Activated T-cell treated with anti-CD3 and anti-CD28 coated beads, Interleukin-2, amount 50 U/mL, for 4 hours (primary cell): ENCODE results near the gene METTL15. TPM values are rescaled to one million over a fixed set of nuclear protein-coding genes. Genes with fewer than 3 reads are reported as not detected.
"Not testable (repeated sequence)": the region's sequence is repeated elsewhere in the genome, so short reads cannot be mapped to it uniquely, and the experiment has no call there.

Experiments used
- ATAC-seq, 2 donors: fragments of 200-7000 bp; cut with Tn5 transposase; one replicate each; pipeline ENCODE4 v1.10.0; 2021
- DNase-seq: peaks from one replicate; pipeline ENCODE4 v3.0.0-alpha.2; 2020
- H3K27me3 Mint-ChIP-seq: one replicate; pipeline ENCODE4 v1.8.0; 2021; ENCODE audit warnings: low read depth, mixed read lengths
- H3K36me3 Mint-ChIP-seq: one replicate; pipeline ENCODE4 v1.8.0; 2022; ENCODE audit warnings: mixed read lengths; ENCODE audit not compliant: insufficient read depth
- H3K4me1 Mint-ChIP-seq: one replicate; pipeline ENCODE4 v1.8.0; 2021; ENCODE audit warnings: low read depth, mixed read lengths
- H3K4me3 Mint-ChIP-seq: one replicate; pipeline ENCODE4 v1.8.0; 2021; ENCODE audit warnings: mild to moderate bottlenecking, moderate library complexity, mixed read lengths
- H3K9me3 Mint-ChIP-seq: one replicate; pipeline ENCODE4 v1.8.0; 2021; ENCODE audit warnings: mixed read lengths
- total RNA-seq, 3 donors: library from RNA; stranded (reverse); gene quantifications; one replicate each; pipeline ENCODE4 v1.2.1, GENCODE V29; 2021

METTL15 gene
- total RNA-seq, 3 donors from 2014 or later, result 8.1 to 10.9 (median 10.2) TPM

DNA sequence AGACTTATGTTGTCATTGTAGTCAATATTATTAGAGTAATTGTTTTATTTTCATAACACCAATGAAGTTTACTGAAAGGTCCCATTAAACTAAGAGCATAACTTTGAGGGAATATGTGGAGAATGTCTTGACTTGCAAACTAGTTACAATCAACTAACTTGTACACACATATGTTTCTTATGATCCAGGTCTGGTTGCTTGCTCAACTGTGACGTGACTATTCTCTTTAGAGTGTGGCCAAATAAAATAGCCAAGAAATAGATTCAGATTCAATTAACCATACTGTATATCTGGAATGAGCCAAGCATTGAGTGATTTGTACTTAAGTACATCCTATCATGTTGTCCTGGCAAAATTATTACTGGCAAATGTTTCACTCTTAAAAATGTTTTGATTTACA lies 101.7 kb downstream of the METTL15 start:
- Mint-ChIP-seq H3K4me3 (no peak overlapping the region), H3K9me3 (no peaks in the 10 kb centered on the region), H3K4me1 (peaks cover 9% of the 10 kb centered on the region), H3K36me3 (peaks cover 29% of the 10 kb centered on the region), H3K27me3 (no peaks in the 10 kb centered on the region)
- DNase-seq (no peak), ATAC-seq (no peak)

DNA sequence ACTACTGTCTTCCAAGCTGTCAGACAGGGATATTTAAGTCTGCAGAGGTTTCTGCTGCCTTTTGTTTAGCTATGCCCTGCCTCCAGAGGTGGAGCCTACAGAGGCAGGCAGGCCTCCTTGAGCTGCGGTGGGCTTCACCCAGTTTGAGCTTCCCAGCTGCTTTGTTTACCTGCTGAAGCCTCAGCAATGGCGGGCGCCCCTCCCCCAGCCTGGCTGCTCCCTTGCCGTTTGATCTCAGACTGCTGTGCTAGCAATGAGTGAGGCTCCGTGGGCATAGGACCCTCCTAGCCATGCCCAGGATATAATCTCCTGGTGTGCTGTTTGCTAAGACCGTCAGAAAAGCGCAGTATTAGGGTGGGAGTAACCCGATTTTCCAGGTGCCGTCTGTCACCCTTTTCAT lies 113.9 kb downstream of the METTL15 start:
- not testable (repeated sequence) for H3K4me1 Mint-ChIP-seq, H3K9me3 Mint-ChIP-seq, H3K27me3 Mint-ChIP-seq, ATAC-seq, DNase-seq, H3K4me3 Mint-ChIP-seq
- H3K36me3 Mint-ChIP-seq, result peaks cover 24% of the 10 kb centered on the region

DNA sequence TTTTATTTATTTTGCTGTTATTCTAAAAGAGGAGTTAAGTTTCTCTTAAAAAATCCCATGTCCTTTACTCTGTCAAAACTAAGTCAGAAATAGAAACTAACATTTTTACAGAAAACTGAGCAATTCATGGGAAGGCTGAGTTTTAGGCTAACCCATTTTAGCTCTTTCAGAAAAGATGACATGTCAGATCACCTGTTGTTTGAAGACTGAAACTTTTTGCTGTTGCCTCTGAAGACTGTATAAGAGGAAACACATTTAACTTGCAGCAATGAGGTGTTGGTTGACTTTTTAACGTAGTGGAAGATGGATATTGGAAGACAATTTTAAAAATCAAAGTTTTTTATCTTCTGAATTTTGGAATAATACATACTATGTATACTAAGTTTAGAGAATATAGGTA lies 115.4 kb downstream of the METTL15 start:
- Mint-ChIP-seq H3K36me3 (peaks cover 20% of the 10 kb centered on the region), H3K9me3 (no peaks in the 10 kb centered on the region), H3K4me1 (peaks cover 2% of the 10 kb centered on the region), H3K4me3 (no peak overlapping the region), H3K27me3 (no peaks in the 10 kb centered on the region)
- DNase-seq (no peak), ATAC-seq (no peak)

DNA sequence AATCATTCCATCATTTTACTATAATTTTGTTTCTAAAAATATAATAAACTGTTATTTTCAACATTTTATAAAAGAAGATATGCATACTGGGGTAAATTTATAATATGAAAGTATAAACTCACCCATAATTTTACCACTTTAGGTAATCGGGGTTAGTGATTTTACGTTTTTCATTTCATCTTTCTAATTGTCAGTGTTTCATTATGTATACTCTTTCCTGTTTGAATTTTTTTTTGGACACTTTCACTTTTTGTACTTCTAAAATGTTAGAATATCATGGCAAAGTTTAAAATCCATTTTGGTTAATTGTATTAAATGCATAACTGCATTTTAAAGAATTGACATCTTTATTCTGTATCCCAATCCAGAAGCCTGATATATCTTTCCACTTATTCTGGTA lies 115.8 kb downstream of the METTL15 start:
- peaks cover 17% of the 10 kb centered on the region for H3K36me3 Mint-ChIP-seq

DNA sequence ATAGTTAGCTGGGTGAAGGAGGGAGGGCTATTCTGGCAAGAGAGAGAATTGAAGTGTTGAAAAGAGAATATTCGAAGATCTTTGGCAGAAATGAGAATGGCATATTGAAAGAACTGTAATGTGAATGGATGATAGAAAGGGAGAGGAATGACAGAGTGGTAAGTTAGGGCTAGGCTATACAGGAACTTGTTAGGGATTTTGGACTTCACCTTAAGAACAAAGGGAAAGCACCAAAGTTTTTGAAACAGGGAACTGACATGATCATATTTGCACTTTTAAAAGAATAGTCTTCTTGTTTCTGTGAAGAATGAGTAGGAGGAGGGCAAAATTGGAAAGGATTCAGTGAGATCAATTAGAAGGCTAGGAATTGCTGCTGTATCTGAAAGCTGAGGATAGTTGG lies 119.3 kb downstream of the METTL15 start:
- Mint-ChIP-seq H3K27me3 (no peaks in the 10 kb centered on the region), H3K36me3 (peaks cover 22% of the 10 kb centered on the region), H3K9me3 (no peaks in the 10 kb centered on the region), H3K4me1 (no peaks in the 10 kb centered on the region), H3K4me3 (no peak overlapping the region)
- no peak for DNase-seq
- ATAC-seq, result no peak

More for the DNA sequence above, 115.8 kb downstream of the METTL15 start:
- Mint-ChIP-seq H3K4me1 (peaks cover 2% of the 10 kb centered on the region), H3K4me3 (no peak overlapping the region), H3K9me3 (no peaks in the 10 kb centered on the region), H3K27me3 (no peaks in the 10 kb centered on the region)
- no peak for ATAC-seq
- DNase-seq, result no peak

DNA sequence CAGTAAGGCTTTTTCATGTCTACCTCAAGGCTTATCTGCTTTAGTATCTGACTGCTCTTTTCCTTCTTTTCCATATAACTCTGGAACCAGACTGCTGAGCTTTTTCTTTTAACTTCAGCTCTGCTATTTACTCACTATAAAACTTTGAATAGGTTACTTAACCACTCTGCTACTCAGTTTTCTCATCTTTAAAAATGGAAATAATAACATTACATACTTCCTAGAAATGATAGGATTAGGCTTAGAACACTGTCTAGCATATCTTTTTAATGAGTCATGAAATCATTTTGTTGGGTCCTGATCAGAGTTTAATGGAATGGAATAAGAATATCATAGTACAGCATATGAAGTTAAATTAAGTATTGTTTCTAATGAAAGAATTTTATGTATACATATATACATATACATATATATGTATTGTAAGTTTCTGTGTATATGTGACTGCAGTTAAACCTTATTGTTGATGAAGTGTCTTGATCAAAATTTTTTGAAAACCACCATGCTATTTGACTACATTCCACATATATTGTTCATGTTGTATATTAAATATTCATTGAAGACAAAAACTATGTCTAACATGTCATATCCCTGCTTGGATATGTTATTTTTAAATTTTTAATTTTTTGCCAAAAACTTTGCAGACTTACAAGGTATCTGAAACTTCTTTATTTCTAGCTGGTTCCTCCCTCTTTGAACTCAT lies 120.2 kb downstream of the METTL15 start:
- Mint-ChIP-seq H3K4me3 (no peak overlapping the region), H3K27me3 (no peaks in the 10 kb centered on the region), H3K36me3 (peaks cover 25% of the 10 kb centered on the region), H3K4me1 (no peaks in the 10 kb centered on the region), H3K9me3 (no peaks in the 10 kb centered on the region)
- ATAC-seq, result no peak
- DNase-seq, result no peak

DNA sequence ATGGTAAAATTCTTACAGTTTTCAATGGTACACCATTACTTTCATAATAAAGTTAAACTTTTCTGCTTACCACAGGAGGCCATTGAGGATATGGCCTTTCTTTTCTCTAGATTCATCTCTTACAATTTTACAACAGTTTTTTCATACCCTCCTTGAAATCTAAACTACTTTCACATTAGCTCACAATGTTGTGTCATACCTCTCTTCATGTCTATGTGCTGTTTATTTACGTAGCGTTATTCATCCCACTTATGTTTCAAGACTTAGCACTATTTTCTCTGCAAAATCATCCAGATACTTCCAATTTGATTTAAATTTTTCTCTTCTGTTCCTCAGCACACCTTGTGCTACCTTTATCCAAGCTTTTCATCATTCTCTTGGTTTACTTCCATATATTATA lies 123.3 kb downstream of the METTL15 start:
- Mint-ChIP-seq H3K4me3 (no peak overlapping the region), H3K4me1 (no peaks in the 10 kb centered on the region), H3K27me3 (no peaks in the 10 kb centered on the region), H3K36me3 (peaks cover 27% of the 10 kb centered on the region), H3K9me3 (no peaks in the 10 kb centered on the region)
- DNase-seq (no peak), ATAC-seq (no peak)

DNA sequence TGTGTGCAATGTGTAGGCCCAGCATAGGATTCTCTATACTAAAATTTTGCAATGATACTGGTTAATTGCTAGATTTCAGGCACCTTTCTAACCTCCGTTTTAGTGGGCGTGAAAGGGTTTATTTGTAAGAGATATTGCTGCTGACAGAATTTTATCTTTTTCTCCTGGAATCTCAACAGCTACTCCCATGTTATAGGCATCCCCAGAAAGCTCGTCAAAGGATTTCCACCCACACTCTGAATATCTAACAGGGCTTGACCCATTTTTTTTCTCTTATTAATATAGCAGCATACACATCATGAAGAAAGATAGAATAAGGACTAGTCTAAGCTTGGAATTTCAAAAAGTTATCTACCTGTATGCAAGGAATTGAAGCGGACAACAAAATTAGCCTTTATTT lies 124.5 kb downstream of the METTL15 start:
- Mint-ChIP-seq H3K9me3 (no peaks in the 10 kb centered on the region), H3K27me3 (no peaks in the 10 kb centered on the region), H3K4me1 (no peaks in the 10 kb centered on the region), H3K4me3 (no peak overlapping the region), H3K36me3 (peaks cover 31% of the 10 kb centered on the region)
- DNase-seq (no peak), ATAC-seq (no peak)

DNA sequence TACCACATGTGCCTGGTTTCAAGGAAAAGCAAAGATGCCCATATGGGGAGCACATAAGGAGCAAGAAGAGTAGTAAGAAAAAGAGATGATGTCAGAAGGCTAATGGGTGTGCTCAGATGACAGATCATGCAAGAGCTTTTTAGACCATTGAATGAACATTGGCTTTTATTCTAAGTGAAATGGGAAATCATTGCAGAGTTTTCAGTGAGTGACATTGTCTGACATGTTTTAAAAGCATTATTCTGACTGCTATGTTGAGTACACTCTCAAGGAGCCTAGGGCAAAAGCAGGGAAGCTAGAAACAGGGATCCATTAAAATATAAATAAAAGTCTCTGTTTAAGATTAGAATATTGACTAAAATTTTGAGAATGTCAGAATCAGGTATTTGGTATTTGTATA lies 133.6 kb downstream of the METTL15 start:
- Mint-ChIP-seq H3K4me3 (no peak overlapping the region), H3K36me3 (peaks cover 32% of the 10 kb centered on the region), H3K27me3 (no peaks in the 10 kb centered on the region), H3K4me1 (peaks cover 2% of the 10 kb centered on the region), H3K9me3 (no peaks in the 10 kb centered on the region)
- ATAC-seq (no peak), DNase-seq (no peak)

DNA sequence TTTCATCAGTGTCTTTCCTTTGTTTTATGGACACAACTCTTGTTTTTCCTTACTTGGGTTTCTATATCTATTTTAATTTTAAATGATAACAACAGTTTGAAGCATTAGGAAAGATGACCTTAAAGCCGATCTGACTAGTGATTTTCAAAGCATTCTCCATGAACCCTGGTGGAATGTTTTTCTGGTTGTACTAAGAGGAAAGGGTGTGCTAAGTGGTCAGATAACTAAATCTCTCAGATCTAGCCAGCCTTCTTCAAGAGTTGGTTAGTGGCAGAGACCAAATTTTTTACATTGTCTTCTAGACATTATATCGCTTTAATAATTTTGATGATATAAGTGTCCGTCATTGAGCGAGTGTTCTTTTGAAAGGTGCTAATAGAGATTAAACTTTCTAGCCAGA lies 134.4 kb downstream of the METTL15 start:
- H3K9me3 Mint-ChIP-seq, result no peaks in the 10 kb centered on the region
- ATAC-seq (no peak), DNase-seq (no peak)

DNA sequence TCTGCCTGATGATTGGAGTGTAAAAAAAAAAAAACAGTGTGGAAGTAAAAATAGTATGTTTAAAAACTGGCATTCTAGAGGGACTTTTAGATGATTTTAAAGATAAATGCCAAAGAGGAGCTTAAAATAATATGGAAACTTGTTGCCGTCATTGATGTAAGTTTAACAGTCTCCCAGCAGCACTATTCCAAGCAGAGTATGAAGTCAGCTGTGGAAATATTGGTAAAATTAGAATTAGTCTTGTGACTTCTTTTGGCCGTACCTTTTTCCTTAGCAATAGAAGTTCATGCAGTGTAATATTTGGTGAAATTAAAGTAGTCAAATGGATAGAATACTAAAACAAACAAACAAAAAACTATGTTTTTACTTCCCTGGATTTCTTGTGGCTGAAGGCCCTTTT lies 134.9 kb downstream of the METTL15 start:
- Mint-ChIP-seq H3K36me3 (peaks cover 28% of the 10 kb centered on the region), H3K4me3 (no peak overlapping the region), H3K4me1 (peaks cover 2% of the 10 kb centered on the region), H3K9me3 (no peaks in the 10 kb centered on the region), H3K27me3 (no peaks in the 10 kb centered on the region)
- DNase-seq, result no peak
- no peak for ATAC-seq

More for the DNA sequence above, 134.4 kb downstream of the METTL15 start:
- H3K27me3 Mint-ChIP-seq, result no peaks in the 10 kb centered on the region
- peaks cover 2% of the 10 kb centered on the region for H3K4me1 Mint-ChIP-seq
- no peak overlapping the region for H3K4me3 Mint-ChIP-seq
- peaks cover 28% of the 10 kb centered on the region for H3K36me3 Mint-ChIP-seq

DNA sequence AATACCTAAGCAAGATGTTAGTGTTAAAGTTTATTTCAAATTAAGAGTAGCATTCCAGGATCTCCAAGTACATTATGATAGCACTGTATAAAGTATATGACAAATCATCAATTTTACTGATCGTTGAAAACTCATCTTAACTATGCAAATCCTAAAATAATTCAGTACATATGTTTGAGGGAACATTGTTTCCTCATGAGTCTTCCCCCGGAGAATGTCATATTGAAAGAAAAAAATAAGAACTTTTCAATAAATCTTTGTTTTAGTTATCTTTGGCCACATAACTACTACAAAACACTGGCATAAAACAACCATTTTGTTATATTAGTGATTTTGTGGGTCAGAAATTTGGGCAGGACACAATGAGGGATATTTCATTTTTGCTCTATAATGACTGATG lies 135.4 kb downstream of the METTL15 start:
- H3K36me3 Mint-ChIP-seq, result peaks cover 28% of the 10 kb centered on the region
- no peaks in the 10 kb centered on the region for H3K27me3 Mint-ChIP-seq
- ATAC-seq (no peak), DNase-seq (no peak)
- peaks cover 2% of the 10 kb centered on the region for H3K4me1 Mint-ChIP-seq
- no peak overlapping the region for H3K4me3 Mint-ChIP-seq
- H3K9me3 Mint-ChIP-seq, result no peaks in the 10 kb centered on the region

DNA sequence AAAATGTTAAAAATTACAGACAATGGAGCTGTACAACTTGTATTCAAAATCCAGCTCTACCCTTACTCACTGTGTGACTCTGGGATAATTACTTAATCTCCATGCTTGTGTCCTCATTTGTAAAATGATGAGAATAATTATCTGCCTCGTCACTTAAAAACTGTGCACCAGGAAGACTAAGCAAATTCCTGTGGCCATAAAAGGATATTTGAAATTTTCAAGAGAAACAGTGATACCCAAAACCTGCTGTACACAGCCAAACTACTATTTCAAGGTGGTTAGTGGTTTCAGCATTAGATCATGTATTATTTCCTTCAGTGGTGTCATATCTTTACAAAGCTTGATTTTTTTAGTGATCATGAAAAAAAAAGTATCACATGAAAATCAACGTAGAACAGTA lies 136.9 kb downstream of the METTL15 start:
- Mint-ChIP-seq H3K36me3 (peaks cover 22% of the 10 kb centered on the region), H3K27me3 (no peaks in the 10 kb centered on the region), H3K4me1 (no peaks in the 10 kb centered on the region), H3K4me3 (no peak overlapping the region), H3K9me3 (peaks cover 3% of the 10 kb centered on the region)
- no peak for DNase-seq
- no peak for ATAC-seq

DNA sequence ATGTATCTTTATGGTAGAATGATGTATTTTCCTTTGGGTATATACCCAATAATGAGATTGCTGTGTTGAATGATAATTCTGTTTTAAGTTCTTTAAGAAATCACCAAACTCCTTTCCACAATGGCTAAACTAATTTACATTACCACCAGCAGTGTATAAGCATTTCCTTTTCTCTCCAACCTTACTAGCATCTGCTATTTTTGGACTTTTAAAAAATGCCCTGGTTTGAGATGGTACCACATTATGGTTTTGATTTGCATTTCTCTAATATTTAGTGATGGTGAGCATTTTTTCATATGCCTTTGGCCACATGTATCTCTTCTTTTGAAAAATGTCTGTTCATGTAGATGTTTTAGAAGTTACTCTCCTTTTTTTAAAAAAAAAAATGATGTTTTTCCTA lies 142.0 kb downstream of the METTL15 start:
- ATAC-seq (no peak), DNase-seq (no peak)
- Mint-ChIP-seq H3K27me3 (no peaks in the 10 kb centered on the region), H3K9me3 (peaks cover 17% of the 10 kb centered on the region), H3K4me3 (no peak overlapping the region), H3K4me1 (peaks cover 1% of the 10 kb centered on the region), H3K36me3 (peaks cover 32% of the 10 kb centered on the region)

DNA sequence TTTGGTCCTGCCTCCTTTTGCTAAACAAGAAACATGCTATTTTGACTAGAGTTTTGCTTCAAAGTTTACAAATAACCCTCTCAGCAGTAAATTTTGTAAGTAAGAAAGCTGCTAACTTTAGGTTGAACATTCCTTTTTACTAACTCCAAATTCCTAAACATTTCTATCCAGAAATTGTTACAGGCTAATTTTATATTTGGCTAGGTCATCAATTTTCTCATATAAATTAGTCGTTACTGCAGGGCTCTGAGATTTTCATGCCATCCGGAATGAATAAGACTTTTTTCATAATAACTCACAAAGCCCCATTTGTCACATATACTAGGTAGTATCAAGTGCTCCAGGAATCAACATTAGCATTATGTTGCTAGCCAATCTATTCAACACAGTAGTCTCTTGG lies 143.1 kb downstream of the METTL15 start:
- no peak for ATAC-seq
- H3K36me3 Mint-ChIP-seq, result peaks cover 32% of the 10 kb centered on the region
- H3K4me3 Mint-ChIP-seq, result no peak overlapping the region
- H3K9me3 Mint-ChIP-seq, result peaks cover 21% of the 10 kb centered on the region
- H3K4me1 Mint-ChIP-seq, result peaks cover 1% of the 10 kb centered on the region
- no peak for DNase-seq
- no peaks in the 10 kb centered on the region for H3K27me3 Mint-ChIP-seq
